Fibroblast of upper back skin (primary cell): Measurements from ENCODE around the gene SH3D19.
"Not testable (repeated sequence)": the region's sequence is repeated elsewhere in the genome, so short reads cannot be mapped to it uniquely, and the experiment has no call there.

ENCODE experiments used
- DNase-seq: peaks from one replicate; pipeline ENCODE4 v3.0.0-alpha.2; 2013

The SH3D19 gene

GRCh38 chr4:151143811-151144210 is 181.6 kb downstream of the SH3D19 start:
- no peak for DNase-seq

DNA sequence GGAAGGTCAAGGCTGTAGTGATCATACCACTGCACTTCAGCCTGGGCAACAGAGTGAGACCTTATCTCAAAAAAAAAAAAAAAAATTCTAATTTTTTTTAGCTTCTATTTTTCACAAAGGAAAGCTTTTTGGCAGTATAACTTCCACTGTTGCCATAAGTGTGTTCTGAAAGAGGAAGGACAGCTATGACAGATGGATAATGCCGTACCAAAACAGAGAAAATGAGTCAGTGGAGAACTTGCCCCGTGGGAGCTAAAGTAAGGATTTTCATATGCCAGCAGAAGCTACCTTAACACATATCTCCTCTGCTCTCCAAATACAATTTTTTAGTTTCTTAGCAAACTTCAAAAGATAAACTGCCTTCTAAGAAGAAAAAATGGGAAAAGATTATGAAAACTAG is 182.2 kb downstream of the SH3D19 start:
- peak; percentile 28 for DNase-seq

- no peak for DNase-seq
Measured at GRCh38 chr4:151142758-151143157, 182.6 kb downstream of the SH3D19 start.

DNA sequence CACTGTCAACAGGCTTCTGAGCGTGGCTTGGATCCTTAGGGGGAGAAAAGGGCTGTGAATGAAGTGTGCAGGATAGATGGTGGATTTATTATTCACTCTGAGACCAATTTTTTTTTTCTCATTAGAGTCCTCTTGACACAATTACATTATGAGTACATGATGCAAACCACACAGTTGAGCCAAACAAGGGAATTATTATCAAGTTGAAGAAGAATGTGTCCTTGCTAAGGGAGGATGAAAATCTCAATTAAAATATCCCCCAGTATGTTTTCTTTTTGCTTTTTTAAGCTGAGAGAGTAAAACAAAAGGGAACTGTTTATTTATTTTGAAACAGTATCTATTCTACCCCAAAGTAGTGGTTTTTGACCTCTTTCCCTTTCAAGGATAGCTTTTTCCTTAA is 185.6 kb downstream of the SH3D19 start:
- no peak for DNase-seq

DNA sequence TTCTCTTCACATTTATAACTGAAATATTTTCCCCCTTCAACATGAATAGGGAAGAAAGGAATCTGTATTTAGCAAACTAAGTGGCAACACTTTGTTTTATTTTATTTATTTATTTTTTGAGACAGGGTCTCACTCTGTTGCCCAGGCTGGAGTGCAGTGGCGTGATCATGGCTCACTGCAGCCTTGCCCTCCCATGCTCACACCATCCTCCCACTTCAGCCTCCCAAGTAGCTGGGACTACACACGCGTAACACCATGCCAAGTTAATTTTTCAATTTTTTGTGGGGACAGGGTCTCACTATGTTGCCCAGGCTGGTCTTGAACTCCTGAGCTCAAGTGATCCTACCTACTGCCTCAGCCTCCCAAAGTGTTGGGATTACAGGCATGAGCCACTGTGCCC is 189.4 kb downstream of the SH3D19 start:
- not testable (repeated sequence) for DNase-seq

DNA sequence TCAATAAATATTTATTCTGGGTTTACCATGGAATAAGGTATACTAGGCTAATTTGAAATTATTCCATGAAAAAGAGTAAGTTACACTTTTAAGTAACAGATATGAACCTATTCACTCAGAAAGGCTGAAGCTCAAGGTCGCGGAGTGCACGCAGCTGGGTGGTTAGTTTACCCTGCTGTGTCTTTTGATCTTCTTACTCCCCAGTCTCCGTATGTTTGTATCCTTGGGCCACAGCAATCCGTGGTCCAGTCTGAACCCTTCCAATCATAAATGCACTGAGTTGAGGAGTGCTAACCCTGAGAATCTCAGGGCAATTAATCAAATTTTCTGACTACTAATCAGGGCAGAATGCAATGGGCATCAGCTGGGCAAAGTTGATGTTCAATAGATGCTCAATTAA is 192.1 kb downstream of the SH3D19 start:
- DNase-seq: no peak

GRCh38 chr4:151129796-151130195 is 195.6 kb downstream of the SH3D19 start:
- DNase-seq: no peak

DNA sequence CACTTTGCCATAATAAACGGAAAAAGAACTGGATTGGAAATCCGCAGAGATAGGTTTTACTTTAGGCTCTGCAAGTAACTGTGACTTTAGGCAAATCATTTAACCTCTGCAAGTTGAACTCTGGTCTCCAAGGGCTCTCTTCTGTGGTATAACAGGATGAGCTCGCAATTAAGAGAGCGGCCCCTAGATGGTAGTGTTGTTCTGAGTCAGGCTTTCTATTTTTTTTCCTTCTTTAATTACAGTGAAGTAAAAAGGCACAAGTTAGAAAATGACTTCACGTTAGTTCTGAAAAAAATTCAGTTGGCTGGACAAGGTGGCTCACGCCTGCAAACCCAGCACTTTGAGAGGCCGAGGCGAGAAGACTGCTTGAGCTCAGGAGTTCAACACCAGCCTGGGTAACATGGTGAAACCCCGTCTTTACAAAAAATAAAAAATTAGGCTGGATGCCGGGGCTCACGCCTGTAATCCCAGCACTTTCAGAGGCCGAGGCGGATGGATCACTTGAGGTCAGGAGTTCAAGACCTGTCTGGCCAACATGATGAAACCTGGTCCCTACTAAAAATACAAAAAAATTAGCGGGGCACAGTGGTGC is 207.9 kb downstream of the SH3D19 start:
- DNase-seq: peak; percentile 63

- peak; percentile 23 for DNase-seq
Measured at GRCh38 chr4:151114986-151115385, 210.4 kb downstream of the SH3D19 start.

DNA sequence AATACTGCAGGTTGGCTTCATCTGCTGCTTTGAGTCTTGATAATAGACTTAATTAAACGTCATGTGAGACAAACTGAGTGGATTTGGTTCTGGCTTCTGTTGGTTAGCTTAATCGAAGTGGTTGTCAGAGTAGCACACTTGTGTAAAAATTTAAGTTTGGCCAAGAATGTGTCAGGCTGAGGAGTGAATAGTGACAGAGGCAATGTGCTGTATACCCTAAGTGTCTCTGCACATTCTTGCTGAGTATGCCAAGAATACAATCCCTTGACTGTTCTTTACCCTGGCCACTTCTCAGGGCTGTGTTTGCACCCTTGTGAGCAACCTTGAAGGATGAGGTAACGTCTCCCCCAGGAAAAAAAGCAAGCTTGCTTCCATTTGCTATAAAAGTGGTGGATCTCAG is 211.1 kb downstream of the SH3D19 start:
- DNase-seq: no peak

- no peak for DNase-seq
Measured at GRCh38 chr4:151110236-151110635, 215.2 kb downstream of the SH3D19 start.

DNA sequence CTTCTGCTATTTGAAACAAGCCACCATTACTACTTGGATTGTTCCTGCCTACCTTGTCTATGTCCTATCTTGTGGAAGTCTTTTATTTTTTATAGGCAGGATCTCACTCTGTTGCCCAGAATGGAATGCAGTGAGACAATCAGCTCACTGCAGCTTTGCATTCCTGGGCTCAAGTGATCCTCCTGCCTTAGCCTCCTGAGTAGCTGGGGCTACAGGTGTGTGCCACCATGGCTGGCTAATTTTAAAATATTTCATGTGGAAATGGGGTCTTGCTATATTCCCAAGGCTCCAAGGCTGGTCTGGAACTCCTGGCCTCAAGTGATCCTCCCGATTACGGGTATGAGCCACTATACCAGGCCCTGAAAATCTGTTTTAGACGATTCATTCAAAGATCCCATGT is 218.3 kb downstream of the SH3D19 start:
- DNase-seq: no peak

DNA sequence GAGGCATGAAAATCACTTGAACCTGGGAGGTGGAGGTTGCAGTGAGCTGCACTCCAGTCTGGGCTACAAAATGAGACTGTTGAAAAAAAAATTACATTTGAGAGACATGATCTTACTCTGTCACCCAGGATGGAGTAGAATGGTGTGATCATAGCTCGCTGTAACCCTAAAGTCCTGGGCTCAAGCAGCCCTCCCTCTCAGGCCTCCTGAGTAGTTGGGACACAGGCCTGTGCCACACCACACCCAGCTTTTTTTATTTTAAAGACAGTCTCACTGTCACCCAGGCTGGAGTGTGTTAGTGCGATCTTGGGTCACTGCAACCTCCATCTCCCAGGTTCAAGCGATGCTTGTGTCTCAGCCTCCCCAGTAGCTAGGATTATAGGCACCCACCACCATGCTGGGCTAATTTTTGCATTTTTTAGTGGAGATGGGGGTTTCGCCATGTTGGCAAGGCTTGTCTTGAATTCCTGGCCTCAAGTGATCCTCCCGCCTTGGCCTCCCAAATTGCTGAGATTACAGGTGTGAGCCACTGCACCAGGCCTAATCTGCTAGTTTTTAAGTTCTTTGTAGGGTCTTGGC is 219.9 kb downstream of the SH3D19 start:
- DNase-seq: no peak

DNA sequence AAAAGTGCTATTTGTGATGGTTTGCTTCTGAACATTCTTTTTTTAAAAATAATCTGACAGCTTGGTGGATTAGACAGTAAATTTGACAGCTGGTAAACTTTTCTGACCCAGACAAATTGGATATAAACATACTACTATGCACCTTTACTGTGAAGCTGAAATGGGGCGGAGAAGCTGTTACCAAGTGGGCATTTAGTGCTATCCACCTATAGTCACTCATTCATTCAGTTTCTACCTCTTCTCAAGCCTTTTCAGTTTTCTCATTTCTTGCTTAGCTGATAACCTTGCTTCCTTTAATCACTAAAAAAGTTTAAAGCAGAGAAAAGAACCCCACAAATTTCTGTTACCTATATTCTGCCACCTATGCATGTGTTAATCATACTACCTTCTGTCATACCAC is 220.8 kb downstream of the SH3D19 start:
- no peak for DNase-seq

- DNase-seq: no peak
Measured at GRCh38 chr4:151103758-151104157, 221.6 kb downstream of the SH3D19 start.

- DNase-seq: no peak
Measured at GRCh38 chr4:151100531-151100930, 224.9 kb downstream of the SH3D19 start.

DNA sequence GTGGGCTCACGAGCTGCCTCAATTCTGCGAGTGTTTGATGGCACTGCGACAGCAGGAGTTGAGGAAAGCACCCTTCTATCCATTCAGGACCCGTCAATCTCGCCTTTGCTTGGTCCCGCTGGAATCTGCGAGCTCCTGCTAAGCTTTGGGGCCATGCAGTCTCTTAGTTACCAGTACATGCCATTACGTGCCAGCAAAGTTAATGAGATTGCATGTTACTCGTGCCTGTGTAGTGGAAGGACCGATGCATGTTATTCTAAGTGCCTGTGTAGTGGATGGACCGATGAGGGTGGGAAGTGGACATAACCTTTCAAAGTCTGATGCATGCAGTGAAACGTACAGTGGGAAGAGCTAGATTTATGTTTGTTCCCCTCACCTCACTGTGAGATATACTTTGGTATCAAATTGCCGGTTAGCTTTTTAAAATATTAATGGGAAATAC is 225.4 kb downstream of the SH3D19 start:
- DNase-seq: peak; percentile 21

DNA sequence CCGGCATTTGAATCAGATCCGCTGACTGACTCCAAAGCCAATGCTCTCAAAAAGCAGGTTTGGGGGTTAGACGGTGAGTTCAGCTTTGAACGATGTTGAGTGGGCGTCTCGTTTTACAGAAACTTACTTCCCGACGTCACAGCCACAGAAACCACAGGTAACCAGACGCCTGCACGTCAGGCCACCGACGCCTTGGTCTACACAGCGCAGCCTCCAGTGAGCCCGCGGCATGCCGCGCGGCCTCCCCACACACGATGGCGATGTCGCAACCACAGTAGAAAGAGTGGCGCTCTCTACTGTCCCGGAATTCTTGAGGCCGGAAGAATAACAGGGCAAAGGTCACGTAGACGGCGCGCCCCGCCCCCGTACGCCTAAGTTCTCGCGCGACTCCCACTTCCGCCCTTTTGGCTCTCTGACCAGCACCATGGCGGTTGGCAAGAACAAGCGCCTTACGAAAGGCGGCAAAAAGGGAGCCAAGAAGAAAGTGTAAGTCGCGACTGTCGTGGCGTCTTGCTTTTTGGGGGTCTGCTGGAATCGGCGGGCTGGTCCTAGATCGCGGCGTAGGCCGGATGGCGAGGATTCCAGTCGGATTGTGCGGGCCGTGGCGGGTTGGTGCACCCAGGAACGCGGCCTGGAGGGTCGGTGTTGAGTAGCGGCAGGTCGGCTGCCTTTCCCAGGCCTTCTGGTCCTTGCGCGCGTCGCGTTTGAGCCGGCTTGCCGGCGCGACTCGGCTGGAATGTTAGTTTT is 226.0 kb downstream of the SH3D19 start, which contains the start of gene RPS3A:
TSS of gene RPS3A (plus strand) at position 400 of the 747 bp plus-strand sequence. CDS start at position 425, 25 bp downstream.
- peak; percentile 97 for DNase-seq

DNA sequence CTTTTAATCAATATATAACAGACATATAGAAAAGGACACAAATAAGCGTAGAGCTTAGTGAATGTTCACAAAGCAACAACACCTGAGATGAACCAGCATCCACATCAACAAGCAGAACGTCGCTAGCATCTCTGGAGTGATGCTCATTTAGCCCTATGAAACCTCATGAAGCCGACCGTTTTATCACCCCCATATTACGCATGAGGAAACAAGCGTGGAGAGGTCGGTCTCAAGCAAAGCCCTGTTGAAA is 226.5 kb downstream of the SH3D19 start:
- no peak for DNase-seq

- DNase-seq: no peak
Measured at GRCh38 chr4:151097759-151098158, 227.6 kb downstream of the SH3D19 start.

GRCh38 chr4:151095142-151095541 is 230.3 kb downstream of the SH3D19 start:
- DNase-seq: no peak

DNA sequence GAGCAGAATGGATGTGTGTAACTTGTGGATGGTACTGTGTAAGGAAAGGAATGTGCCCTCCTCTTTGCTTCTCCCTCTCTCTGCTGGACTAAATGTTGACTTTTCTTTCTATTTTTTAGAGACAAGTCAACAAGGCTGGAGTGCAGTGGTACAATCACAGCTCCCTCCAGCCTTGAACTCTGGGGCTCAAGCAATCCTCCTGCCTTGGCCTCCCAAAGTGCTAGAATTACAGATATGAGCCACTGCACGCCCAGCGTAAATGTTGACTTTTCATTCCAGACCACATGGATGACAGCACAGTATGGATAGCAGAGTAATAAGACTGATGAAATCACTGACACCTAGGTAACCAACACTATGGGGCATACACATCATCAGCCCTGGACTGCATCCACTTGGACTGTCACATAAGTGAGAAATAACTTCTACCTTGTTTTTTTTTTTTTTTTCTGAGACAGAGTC is 231.1 kb downstream of the SH3D19 start:
- DNase-seq: no peak

DNA sequence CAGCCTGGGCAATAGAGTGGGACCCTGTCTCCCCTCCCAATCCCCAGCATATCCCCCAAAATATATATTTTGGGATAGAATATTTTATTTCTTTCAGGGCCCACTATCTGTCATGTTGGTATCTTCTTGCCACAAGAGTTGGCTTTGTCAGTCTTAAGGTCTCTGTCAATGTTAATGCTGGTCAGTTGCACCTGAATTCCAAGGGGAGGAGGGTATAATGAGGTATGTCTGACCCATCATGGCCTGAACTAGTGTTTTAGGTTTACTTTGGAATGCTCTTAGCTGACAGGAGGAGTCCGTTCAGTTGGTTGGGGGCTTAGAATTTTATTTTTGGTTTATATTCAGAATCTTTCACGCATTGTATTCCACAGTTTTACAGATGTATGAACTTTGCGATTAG is 232.2 kb downstream of the SH3D19 start:
- DNase-seq: no peak

DNA sequence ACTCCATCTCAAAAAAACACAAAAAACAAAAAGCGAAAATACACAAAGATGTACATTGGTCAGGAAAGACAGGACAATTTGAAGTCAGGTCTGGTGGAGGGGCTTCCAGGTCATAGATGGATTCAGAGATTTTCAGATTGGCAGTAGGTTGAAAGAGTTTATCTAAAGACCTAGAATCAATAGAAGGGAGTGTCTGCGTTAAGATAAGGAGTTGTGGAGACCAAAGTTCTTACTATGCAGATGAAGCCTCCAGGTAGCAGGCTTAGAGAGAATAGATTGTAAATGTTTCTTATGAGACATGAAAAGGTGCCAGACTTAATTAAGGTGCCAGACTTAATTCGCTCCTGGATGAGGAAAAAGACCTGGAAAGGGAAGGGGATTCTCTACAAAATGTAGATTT is 232.9 kb downstream of the SH3D19 start:
- DNase-seq: no peak

DNA sequence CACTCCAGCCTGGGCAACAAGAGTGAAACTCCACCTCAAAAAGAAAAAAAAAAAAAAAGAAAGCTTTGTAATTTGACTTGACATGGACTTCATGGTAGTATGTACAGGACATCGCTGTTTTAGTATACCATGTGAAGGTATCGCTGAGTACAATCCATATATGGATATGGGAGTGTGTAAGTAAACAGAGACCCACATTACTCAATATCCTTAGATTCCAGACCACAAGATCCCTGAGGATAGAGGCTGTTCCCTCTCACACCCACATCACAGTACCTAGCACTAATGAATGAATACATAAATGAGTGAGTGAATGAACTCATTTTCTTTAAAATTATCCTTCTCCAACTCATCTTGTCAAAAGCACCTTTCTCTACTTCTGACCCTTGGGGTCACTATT is 234.4 kb downstream of the SH3D19 start:
- DNase-seq: no peak
